Activated T-cell treated with anti-CD3 and anti-CD28 coated beads for 48 hours (primary cell): Measurements from ENCODE around the gene TLCD1.

ENCODE experiments used
- DNase-seq: peaks from one replicate; pipeline ENCODE4 v3.0.0-alpha.2; 2020; ENCODE audit warnings: low read depth

TLCD1 gene, protein sequence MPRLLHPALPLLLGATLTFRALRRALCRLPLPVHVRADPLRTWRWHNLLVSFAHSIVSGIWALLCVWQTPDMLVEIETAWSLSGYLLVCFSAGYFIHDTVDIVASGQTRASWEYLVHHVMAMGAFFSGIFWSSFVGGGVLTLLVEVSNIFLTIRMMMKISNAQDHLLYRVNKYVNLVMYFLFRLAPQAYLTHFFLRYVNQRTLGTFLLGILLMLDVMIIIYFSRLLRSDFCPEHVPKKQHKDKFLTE

GRCh38 chr17:28726226-28726626 lies at the start of gene TLCD1:
TSS of gene TLCD1 (minus strand) at chr17:28726233. CDS start at chr17:28726097, 136 bp downstream.
- DNase-seq = peak; percentile 78

DNA sequence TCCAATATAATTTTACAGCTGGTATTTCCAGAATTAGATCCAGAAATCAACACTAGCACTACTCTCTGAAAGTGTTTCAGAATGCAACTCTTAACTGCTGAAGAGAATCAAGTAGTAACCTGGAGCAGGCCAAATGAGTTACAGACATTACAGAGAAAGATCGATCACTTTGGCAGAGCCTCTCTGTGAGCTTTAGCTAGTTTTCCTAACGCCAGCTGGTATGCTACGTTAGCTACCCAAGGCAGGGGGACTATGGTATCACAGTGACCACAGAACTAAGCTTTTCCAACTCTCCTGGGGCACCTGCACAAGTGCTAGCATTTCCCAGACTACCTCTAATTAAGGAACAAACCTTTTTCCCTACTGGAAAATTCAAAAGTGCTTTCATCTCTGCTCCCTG lies 48.2 kb upstream of the TLCD1 start:
- DNase-seq = no peak

- no peak for DNase-seq
Observed at GRCh38 chr17:28773736-28774135, 47.7 kb upstream of the TLCD1 start.

DNA sequence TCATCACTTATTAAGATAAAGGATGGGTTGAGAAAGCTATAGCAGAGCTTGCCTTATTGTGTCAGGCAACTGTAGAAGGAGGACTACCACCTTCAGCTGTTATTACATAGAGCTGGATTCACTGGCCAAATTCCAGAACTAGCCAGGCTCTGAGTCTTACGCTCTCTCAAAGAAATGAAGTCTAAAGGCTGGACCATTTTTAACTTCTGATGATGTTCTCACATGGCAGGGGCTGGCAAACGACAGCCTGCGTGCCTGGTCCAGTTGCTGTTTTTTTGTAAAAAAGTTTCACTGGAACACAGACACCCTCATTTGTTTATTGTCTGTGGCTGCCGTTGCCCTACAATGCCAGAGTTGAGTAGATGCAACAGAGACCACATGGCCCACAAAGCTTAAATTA lies 39.0 kb upstream of the TLCD1 start:
- DNase-seq = no peak

DNA sequence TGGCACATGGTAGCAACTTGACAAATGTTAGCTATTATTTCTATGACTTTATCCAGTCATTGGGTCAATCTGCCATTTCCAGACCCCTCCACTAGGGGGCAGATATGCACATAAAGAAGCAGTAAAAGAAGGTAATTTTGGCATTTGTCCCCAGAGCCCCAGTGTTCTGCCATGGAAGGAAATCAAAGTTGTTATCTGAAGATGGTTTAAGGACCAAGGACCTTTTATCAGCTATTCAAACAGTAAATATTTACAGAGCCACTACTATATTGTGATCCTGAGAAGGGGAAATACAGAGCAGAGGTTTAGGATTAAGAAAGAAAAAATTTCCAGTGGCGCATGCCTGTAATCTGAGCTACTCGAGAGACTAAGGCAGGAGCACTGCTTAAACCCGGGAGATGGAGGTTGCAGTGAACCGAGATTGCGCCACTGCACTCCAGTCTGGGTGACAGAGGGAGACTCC lies 37.8 kb upstream of the TLCD1 start:
- DNase-seq = peak; percentile 61

GRCh38 chr17:28763137-28763799 lies 37.2 kb upstream of the TLCD1 start:
- DNase-seq = no peak

DNA sequence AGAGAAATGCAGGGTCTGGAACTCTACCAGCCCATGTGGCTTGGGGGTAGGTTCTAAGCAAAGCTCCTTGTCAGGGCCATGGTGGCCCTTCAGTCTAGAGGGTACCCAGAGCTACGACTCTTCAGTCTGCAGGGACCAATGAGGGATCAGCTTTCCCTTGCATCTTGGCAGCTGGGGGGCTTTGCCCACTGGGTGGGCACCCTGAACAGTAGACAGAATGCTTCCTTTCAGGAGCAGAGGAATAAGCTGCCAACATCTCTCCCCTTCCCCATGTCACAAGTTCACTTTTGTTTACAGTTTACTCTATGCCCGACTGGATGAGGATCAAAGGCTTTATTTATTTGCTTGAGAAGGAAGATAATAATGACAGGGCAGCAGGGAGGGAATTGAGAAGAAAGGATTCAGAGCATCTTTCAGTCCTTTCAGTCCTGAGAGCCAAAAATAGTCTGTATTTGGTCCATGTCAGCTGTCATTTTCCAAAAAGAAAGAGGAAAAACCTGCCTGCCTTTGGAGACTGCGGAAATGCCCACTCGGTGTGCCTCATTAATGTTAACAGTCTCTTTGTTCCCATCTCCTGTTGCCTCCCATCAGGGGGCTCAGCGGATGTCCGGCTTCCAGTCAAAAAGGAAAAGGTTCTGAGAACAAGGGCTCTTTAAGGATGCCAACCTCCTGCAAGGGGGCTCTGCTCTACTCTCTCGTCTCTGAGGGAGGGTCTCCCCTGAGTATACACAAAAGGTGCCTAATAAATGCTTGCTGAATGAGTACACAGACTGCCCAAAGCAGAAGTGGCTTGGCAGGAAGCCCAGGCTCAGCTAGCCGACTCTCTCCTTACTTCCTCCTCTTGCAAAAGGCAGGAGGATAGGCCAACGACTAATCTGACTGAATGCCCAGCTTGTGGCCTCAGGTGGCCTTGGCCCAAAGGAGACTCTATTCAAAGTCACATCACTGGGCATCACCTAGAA lies 34.8 kb upstream of the TLCD1 start:
- DNase-seq = no peak

DNA sequence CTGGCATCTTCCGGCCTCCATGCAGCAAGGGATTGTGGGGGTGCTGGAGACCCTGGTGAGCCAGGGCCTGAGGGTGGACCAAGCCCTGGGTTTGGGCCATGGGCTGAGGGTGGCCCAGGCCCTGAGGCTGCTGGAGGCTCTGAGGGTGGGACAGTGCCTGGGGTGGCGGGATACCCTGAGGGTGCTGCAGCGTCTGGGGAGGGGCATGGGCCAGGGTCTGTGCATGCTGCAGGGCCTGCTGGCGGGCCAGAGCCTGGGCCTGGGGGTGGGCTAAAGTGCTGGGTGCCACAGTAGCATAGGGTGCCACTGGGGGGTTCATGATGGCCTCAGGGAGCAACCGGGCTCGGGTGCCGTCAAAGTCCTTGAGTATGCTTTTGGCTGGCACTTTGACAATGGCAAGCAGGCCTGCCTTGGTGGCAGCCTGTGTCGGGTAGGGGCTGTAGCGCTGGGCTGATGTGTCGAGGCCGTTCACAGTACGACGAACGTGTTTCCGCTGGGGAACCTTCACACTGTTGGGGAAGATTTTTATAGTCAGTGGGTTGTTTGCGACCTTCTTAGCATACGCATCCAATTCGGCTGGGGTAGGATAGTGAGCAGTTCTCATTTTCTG lies 33.3 kb upstream of the TLCD1 start:
- DNase-seq = no peak

- DNase-seq = no peak
Observed at GRCh38 chr17:28758411-28759121, 32.5 kb upstream of the TLCD1 start.

DNA sequence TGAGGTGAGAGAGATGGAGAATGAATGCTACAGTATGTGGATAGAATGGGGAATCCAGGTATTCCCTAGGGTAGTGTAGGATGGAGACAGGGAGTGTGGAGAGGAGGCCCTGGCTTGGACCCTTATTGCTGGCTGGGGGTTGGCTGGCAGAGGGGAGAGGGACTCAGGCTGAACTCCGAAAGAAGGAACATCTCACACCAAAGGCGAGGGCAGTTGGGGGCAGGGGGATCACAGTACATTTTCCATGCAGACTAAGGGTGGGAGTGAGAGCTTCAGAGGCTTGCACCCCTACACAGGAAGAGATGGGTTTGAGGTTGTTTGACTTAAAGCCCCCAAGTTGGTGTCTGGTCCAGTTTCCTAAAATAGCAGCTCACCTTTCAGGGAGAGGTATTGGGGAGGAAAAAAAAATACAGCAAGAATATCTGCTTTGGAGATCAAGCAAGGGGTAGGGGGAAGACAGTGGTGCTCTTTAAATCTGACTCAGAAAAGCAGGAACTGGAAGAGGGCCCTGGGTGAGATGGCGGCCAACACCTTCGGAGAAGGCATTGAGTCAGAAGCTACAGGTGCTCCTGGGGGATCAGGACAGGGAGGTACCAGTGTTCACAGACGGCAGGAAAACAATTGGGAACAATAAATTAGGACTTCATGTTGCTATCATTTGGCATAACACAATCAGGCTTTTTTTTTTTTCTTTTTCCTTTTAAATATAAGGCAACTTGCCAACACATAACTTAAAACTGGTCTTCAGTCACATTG lies 30.2 kb upstream of the TLCD1 start:
- no peak for DNase-seq

DNA sequence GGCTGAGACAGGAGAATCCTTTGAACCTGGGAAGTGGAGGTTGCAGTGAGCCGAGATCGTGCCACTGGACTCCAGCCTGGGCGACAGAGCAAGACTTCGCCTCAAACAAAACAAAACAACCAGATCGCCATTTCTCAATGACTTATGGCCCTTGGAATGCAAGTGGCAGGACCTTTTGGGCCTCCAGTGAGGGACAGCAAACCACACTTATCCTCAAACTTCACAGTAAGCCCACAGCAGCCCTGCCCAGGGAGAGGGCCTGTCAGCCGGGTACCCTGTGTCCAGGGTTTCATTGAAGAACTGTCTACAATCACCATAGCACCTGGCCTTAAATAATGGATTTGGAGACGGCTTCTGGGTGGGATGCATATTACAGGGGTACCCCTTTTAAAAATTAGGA lies 29.5 kb upstream of the TLCD1 start:
- no peak for DNase-seq

DNA sequence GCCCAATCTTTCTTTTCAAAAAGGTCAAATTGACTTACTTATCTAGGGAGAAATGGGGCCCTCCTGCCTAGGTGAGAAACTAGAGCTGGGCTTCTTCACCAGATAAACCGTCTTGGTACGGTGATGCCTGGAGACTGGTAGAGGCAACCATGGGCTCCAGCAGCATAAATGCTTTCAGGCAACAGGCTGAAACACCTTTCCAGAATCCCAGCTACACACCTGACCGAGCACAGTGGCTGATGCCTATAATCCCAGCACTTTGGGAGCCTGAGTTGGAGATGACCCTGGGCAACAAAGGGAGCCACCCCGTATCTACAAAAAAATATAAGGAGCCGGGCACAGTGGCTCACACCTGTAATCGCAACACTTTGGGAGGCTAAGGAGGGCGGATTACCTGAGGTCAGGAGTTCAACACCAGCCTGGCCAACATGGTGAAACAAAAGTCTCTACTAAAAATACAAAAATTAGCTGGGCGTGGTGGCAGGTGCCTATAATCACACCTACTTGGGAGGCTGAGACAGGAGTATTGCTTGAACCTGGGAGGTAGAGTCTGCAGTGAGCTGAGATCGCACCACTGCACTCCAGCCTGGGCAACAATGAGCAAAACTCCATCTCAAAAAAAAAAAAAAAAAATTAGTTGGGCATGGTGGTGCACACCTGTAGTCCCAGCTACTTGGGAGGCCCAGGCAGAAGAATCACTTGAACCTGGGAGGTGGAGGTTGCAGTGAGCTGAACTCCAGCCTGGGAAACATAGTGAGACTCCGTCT lies 25.8 kb upstream of the TLCD1 start:
- DNase-seq = no peak

DNA sequence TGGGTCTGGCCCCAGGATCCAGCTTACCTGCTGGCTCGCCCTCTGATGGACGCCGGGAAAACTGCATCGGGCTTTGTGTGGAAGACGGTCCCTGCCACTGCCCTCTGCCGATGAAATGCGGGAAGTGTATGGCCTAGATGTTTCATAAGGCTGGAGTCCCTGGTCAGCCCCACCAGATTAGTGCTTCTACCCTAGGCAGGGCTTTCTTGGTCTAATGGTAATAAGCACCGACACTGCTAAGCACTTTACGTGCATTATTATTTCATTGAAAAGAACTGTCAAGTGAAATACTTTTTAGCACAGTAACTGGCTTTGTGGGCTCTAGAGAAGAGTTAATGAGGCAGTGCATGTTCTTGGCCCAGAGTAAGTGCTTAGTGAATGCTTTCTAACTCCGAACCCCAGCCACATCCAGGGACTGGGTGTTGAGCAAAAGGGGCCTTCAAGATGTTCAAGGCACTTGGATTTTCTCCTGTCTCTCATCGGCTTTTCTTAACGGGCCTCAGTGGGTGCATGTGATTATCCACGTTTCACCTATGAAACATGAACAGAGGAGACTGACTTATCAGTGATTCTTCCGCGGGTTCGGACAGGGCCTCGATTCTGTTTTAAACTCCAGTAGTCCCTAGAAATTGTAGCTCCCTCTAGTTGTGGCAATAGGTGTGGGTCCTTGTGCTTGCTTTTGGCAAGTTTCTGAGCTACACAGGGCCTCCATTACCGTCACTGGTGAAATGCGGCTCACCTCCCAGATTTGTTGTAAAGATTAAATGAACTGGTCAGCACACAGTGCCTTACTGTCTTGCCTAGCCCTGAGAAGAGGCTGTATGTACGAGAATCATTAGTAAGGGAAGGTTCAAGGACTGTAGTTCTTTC lies 24.4 kb upstream of the TLCD1 start:
- peak; percentile 84 for DNase-seq

DNA sequence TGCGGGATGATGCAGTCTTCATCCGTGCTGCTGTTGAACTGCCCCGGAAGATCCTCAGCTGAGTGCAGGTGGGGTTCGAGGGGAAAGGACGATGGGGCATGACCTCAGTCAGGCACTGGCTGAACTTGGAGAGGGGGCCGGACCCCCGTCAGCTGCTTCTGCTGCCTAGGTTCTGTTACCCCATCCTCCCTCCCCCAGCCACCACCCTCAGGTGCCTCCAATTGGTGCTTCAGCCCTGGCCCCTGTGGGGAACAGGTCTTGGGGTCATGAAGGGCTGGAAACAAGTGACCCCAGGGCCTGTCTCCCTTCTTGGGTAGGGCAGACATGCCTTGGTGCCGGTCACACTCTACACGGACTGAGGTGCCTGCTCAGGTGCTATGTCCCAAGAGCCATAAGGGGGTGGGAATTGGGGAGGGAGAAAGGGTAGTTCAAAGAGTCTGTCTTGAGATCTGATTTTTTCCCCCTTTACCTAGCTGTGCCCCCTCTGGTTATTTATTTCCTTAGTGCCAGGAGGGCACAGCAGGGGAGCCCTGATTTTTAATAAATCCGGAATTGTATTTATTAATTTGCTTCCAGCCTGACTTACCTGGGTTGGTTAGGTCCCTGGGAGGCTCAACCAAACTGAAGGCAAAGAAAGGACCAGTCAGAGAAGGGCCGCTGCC lies 23.6 kb upstream of the TLCD1 start:
- no peak for DNase-seq

- DNase-seq = no peak
Observed at GRCh38 chr17:28748852-28749515, 23.0 kb upstream of the TLCD1 start.

- DNase-seq = no peak
Observed at GRCh38 chr17:28747801-28748750, 22.0 kb upstream of the TLCD1 start.
